IPS DF 6.9 (cell line): ENCODE data around the gene CNPY1.

Experiments
- DNase-seq: peaks from one replicate; pipeline ENCODE4 v3.0.0-alpha.2; 2013; ENCODE audit warnings: low read depth, low spot score
- H3K27ac ChIP-seq: one replicate; pipeline ENCODE4 v1.5.1; 2013; ENCODE audit warnings: low read length, control low read depth
- H3K27me3 ChIP-seq: 2 replicates; pipeline ENCODE4 v1.6.1; 2013; ENCODE audit warnings: mild to moderate bottlenecking, low read length; ENCODE audit not compliant: control insufficient read depth, insufficient read depth
- H3K36me3 ChIP-seq: 2 replicates; pipeline ENCODE4 v1.6.1; 2013; ENCODE audit warnings: low read length; ENCODE audit not compliant: control insufficient read depth, insufficient read depth
- H3K4me1 ChIP-seq: 2 replicates; pipeline ENCODE4 v1.6.1; 2013; ENCODE audit warnings: low read length; ENCODE audit not compliant: control insufficient read depth, insufficient read depth
- H3K4me3 ChIP-seq: 2 replicates; pipeline ENCODE4 v1.5.1; 2013; ENCODE audit warnings: mild to moderate bottlenecking, low read length
- H3K9me3 ChIP-seq: 2 replicates; pipeline ENCODE4 v1.6.1; 2013; ENCODE audit warnings: low read length, inconsistent platforms; ENCODE audit not compliant: control insufficient read depth, insufficient read depth
- WGBS: extraction: QIAGEN DNeasy Blood & Tissue Kit; methylation state at CpG from one replicate; pipeline ENCODE4 v1.1.7; 2013; ENCODE audit warnings: mixed read lengths, missing lambda C conversion rate; ENCODE audit not compliant: insufficient read length, insufficient coverage; 5-methylcytosine and 5-hydroxymethylcytosine counted together

CNPY1 gene

GRCh38 chr7:155586843-155587440 is 40.6 kb upstream of the CNPY1 start:
- no peak for DNase-seq
- Histone ChIP-seq H3K4me1 (no peaks in the 10 kb centered on the region), H3K27ac (no peak overlapping the region), H3K27me3 (no peaks in the 10 kb centered on the region), H3K4me3 (no peak overlapping the region), H3K9me3 (no peaks in the 10 kb centered on the region), H3K36me3 (no peaks in the 10 kb centered on the region)
- WGBS: no CpG with 5 or more reads among the region's 14 CpGs

- no CpG with 5 or more reads among the region's 6 CpGs for WGBS
- Histone ChIP-seq H3K4me1 (no peaks in the 10 kb centered on the region), H3K9me3 (no peaks in the 10 kb centered on the region), H3K27ac (no peak overlapping the region), H3K27me3 (no peaks in the 10 kb centered on the region), H3K36me3 (no peaks in the 10 kb centered on the region), H3K4me3 (no peak overlapping the region)
- no peak for DNase-seq
Measured at GRCh38 chr7:155585951-155586350, 39.6 kb upstream of the CNPY1 start.

- Histone ChIP-seq H3K9me3 (no peaks in the 10 kb centered on the region), H3K27ac (no peak overlapping the region), H3K27me3 (no peaks in the 10 kb centered on the region), H3K4me1 (no peaks in the 10 kb centered on the region), H3K4me3 (no peak overlapping the region), H3K36me3 (no peaks in the 10 kb centered on the region)
- 100% methylated on average over 7 of the region's 8 CpGs for WGBS
- no peak for DNase-seq
Measured at GRCh38 chr7:155585532-155585895, 39.2 kb upstream of the CNPY1 start.

GRCh38 chr7:155584763-155585531 is 38.6 kb upstream of the CNPY1 start:
- H3K4me3 ChIP-seq: no peak overlapping the region
- H3K4me1 ChIP-seq: no peaks in the 10 kb centered on the region
- H3K27me3 ChIP-seq: no peaks in the 10 kb centered on the region
- H3K9me3 ChIP-seq: no peaks in the 10 kb centered on the region
- no peaks in the 10 kb centered on the region for H3K36me3 ChIP-seq
- no CpG with 5 or more reads among the region's 17 CpGs for WGBS
- H3K27ac ChIP-seq: no peak overlapping the region
- DNase-seq: no peak

- H3K27me3 ChIP-seq: no peaks in the 10 kb centered on the region
- no peaks in the 10 kb centered on the region for H3K4me1 ChIP-seq
- H3K36me3 ChIP-seq: no peaks in the 10 kb centered on the region
- H3K4me3 ChIP-seq: no peak overlapping the region
- H3K9me3 ChIP-seq: no peaks in the 10 kb centered on the region
- WGBS: no CpG with 5 or more reads among the region's 7 CpGs
- DNase-seq: no peak
- H3K27ac ChIP-seq: no peak overlapping the region
Measured at GRCh38 chr7:155584261-155584660, 37.9 kb upstream of the CNPY1 start.

- Histone ChIP-seq H3K9me3 (no peaks in the 10 kb centered on the region), H3K27me3 (no peaks in the 10 kb centered on the region), H3K4me3 (no peak overlapping the region), H3K4me1 (no peaks in the 10 kb centered on the region), H3K27ac (no peak overlapping the region), H3K36me3 (no peaks in the 10 kb centered on the region)
- DNase-seq: no peak
- WGBS: no CpG with 5 or more reads among the region's 3 CpGs
Measured at GRCh38 chr7:155583636-155584035, 37.3 kb upstream of the CNPY1 start.

- no peaks in the 10 kb centered on the region for H3K27me3 ChIP-seq
- WGBS: no CpG with 5 or more reads among the region's 9 CpGs
Measured at GRCh38 chr7:155581954-155582353, 35.6 kb upstream of the CNPY1 start.

GRCh38 chr7:155581107-155581830 is 34.9 kb upstream of the CNPY1 start:
- no peak for DNase-seq
- Histone ChIP-seq H3K27me3 (no peaks in the 10 kb centered on the region), H3K4me3 (no peak overlapping the region), H3K4me1 (no peaks in the 10 kb centered on the region), H3K36me3 (no peaks in the 10 kb centered on the region; the same call in 1 of the 2 replicates), H3K27ac (no peak overlapping the region), H3K9me3 (no peaks in the 10 kb centered on the region)
- WGBS: no CpG with 5 or more reads among the region's 11 CpGs

More at GRCh38 chr7:155581954-155582353, 35.6 kb upstream of the CNPY1 start:
- DNase-seq: no peak
- no peak overlapping the region for H3K4me3 ChIP-seq
- no peaks in the 10 kb centered on the region for H3K4me1 ChIP-seq
- no peak overlapping the region for H3K27ac ChIP-seq
- H3K9me3 ChIP-seq: no peaks in the 10 kb centered on the region
- H3K36me3 ChIP-seq: no peaks in the 10 kb centered on the region

- Histone ChIP-seq H3K36me3 (no peaks in the 10 kb centered on the region; the same call in 1 of the 2 replicates), H3K27me3 (no peaks in the 10 kb centered on the region), H3K9me3 (no peaks in the 10 kb centered on the region), H3K4me3 (no peak overlapping the region), H3K27ac (no peak overlapping the region), H3K4me1 (no peaks in the 10 kb centered on the region)
- no peak for DNase-seq
- no CpG with 5 or more reads among the region's 3 CpGs for WGBS
Measured at GRCh38 chr7:155580367-155580766, 34.0 kb upstream of the CNPY1 start.

GRCh38 chr7:155579565-155579964 is 33.2 kb upstream of the CNPY1 start:
- DNase-seq: no peak
- H3K27ac ChIP-seq: no peak overlapping the region
- no peak overlapping the region for H3K4me3 ChIP-seq
- no peaks in the 10 kb centered on the region for H3K9me3 ChIP-seq
- no CpG with 5 or more reads among the region's 13 CpGs for WGBS
- no peaks in the 10 kb centered on the region for H3K4me1 ChIP-seq
- H3K27me3 ChIP-seq: no peaks in the 10 kb centered on the region
- no peaks in the 10 kb centered on the region; the same call in 1 of the 2 replicates for H3K36me3 ChIP-seq
